Activated CD4-positive, alpha-beta T cell treated with anti-CD3 and anti-CD28 coated beads, Interleukin-10, Interleukin-2, amounts not matched to agents 100 ng/mL and 50 ng/mL, durations not matched to agents 16 hours and 8 hours (primary cell): ENCODE data around the gene NDUFC1.
"Not testable (repeated sequence)": the region's sequence is repeated elsewhere in the genome, so short reads cannot be mapped to it uniquely, and the experiment has no call there.

ENCODE experiments used
- DNase-seq: peaks from one replicate; pipeline ENCODE4 v3.0.0-alpha.2; 2020

The NDUFC1 gene

DNA sequence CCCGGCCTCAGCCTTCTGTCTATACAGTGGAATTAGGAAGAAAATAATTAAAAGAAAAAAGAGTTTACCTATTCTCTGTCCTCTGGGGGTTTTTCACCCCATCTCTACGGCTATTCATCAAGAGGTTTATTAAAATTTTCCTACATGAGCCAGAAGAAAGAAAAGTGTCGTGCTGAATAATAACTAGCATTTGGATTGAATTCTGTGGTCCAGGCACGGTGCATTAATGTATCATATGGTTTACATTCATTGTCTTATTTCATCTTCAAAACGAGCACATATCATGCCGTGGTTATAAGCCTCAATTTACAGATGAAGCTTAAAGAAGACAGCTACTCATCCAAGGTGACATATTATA lies 6.4 kb downstream of the NDUFC1 start:
- DNase-seq, result no peak

DNA sequence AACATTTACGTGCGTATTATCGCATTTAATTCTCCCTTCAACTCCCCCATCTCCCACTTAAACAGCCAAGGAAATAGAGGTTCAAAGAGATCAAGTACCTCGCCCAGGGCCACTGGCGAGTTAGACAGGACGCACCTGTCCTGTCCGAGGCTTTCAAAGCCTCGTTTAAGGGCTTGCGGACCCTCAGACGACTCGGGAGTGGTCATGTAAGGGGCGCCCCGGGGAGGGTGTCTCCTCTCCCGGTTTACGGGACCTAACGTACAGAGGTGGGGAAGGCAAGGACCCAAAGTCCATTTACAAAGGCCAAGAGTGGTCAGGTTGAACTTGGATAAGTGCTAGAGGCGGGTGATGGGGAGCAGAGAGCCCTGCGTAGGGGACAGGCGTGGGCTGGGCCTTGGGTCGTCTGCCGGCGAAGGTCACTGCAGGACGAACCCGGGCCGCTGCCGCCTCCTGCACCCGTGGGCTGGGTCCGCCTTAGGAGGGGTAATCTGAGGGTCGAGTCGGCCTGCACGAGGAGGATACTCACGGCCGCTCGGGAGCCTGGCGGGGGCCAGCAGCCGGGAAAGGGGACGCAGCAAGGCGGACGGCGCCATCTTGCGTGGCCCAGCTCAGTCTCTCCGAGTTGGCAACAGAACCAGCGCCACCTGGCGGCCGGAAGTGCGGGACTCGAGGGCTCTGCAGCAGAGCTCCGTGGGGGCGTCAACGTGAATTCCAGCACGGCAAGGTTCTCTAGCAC lies 6.9 kb downstream of the NDUFC1 start:
- DNase-seq, result peak; percentile 98

DNA sequence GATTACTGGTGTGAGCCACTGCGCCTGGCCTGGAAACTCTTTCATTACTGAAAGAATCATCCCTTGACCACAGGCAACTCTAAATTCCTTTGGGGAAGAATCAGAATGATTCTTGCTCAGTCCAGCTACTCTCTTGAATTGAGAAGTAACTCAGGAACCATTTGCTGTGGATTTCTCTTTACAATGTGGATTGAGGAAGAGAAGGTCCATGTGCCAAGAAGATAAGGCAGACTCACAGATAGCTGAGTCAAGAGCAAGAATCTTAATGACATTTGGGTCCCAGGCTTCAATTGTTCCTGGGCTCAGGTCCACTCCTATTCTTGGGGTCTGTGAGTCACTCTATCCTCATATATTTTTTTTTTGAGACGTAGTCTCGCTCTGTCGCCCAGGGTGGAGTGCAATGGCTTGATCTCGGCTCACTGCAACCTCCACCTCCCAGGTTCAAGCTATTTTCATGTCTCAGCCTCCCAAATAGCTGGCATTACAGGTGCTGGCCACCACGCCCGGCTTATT lies 16.0 kb downstream of the NDUFC1 start:
- no peak for DNase-seq

DNA sequence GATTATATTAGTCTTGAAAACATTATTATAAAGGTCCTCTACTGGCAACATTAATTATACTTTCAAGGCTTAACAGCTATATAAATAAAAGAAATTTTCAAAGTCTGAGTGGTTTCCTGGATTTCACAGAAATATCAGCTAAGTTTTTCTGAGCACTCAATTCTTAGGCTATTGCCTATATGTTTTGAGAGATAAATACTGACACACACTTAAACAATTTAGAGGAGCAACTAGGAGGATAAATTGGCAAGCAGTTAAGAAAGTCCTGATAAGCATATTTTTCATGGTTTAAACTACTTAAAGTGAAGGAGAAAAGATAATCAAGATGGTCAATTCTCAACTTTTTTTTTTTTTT lies 19.6 kb downstream of the NDUFC1 start:
- no peak for DNase-seq

GRCh38 chr4:139282065-139282720 lies 20.1 kb downstream of the NDUFC1 start:
- DNase-seq, result no peak

- DNase-seq, result peak; percentile 17
Observed at GRCh38 chr4:139279760-139280620, 22.3 kb downstream of the NDUFC1 start, which contains the start of gene MGARP. Gene MGARP (minus strand): TSS chr4:139280225. CDS start chr4:139280158, 67 bp downstream.

DNA sequence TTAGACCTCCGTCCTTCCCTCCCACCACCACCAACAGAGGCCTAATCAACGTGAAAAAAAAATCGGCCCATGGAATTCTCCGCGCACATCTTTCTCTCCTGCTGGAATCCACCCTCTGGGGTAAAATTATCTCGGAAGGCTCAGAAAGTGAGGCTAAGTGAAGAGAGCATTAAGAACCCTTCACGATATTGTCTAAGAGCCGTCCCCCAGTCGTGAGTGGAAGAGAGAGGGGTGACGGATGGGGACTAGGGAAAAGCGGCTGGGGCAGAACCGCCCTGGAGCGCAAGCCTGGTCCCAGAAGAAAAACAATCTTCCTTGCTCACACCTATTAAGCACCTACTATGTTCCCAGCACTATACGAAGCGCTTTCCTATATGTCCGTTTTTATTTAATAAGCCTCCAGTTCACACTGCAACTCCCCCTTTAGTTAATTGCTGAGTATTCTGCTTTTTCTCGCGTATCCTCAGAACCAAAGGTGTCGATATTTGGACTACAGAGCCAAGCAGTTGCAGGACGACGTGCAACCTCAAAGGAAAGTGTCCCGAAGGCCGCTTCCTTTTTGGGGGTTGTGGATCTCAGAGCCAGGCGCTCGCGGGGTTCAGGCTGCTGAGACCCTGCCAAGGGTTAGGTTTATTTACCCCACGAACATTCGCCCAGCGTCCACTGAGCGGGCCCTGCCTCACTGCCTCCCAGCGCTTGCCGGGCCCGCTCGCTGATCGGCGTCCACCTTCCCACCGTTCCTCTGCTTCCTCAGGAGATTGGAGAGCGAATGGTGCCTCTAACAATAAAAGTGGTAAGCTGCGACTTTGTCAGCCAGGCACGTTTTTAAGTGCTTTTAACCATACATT lies 23.1 kb downstream of the NDUFC1 start:
- no peak for DNase-seq

DNA sequence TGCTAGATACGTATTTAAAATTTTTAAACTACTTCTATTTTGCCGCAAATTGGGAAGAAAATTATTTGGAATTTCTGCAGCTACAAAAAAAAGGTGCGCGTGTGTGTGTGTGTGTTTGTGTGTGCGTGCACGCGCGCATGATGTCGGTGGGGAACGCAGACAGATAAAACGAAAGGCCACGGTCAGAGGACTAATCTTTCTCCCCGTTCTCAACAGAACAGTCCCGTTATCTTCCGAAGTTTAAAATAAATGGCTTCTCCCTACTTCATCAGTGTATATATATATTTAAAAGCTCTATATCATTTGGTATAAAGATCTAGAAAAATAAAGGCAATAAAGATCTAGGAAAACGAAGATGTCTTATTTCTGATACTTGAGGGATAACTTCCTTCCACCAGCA lies 23.8 kb downstream of the NDUFC1 start:
- DNase-seq, result no peak

GRCh38 chr4:139275281-139275735 lies 27.0 kb downstream of the NDUFC1 start:
- no peak for DNase-seq

GRCh38 chr4:139274790-139275189 lies 27.5 kb downstream of the NDUFC1 start:
- DNase-seq, result no peak

DNA sequence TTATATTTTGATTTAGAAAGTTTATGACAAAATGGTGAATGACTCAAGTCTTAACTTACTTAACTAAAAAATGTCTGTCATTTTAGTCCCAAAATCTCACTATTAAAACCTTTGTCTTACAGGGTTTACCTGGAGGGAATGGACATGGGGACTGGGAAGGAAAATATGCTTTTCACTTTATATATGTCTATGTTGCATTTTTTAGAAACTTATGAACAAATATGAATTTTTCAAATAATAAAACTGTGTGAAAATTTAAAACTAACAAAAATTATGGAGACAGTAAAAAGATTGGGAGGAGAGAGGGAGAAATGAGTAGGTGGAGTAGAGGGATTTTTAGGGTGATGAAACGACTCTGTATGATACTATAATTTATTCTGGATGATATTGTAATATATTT lies 28.4 kb downstream of the NDUFC1 start:
- DNase-seq, result no peak

GRCh38 chr4:139267301-139267700 lies 35.0 kb downstream of the NDUFC1 start:
- no peak for DNase-seq

DNA sequence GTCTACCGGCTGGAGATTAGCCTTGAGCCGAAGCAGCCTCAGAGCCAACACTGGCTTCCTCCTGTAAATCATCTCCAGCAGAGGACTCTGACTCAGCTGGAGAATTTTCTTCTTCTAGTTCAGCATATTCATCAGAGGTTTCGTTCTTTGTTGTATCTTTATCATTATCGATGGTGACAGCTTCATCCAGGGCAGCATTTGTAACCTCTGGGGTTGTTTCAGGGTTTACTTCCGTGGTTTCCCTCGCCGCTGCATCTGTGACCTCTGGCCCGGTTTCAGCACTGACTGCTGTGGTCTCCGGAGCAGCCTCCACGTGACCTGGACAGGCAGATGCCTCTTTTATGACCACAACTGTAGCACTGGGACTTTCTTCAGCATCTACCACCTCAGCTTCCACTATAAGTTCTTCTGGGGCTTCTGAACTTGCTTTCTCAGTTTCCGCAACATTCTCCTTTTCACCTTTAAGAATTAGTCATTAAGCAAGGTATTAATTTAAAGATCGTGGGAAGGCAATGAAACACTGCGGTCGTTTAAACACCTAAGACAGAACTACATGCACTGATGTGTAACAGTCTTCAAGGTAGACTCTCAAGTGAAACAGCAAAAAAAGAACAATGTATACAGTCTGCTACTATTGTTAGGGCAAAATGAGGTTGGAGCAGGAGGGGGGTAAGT lies 35.6 kb downstream of the NDUFC1 start:
- DNase-seq, result peak; percentile 96

DNA sequence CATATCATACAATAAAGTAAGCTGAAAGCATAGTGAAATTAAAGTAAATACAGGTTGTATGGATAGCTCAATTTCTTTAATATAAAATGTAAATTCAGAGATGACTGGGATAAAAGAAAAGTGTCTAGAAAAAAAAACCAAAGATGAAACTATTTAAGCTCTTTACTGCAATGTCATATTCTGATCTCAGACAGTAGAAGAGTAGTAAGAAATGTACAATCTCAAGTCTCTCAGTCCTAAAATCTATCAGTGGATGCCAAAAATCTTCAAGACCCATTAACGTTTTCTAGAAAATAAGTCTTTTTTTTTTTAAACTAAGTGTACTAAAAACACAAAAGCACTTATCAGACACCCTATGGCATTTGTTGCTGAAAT lies 36.1 kb downstream of the NDUFC1 start:
- DNase-seq, result no peak

DNA sequence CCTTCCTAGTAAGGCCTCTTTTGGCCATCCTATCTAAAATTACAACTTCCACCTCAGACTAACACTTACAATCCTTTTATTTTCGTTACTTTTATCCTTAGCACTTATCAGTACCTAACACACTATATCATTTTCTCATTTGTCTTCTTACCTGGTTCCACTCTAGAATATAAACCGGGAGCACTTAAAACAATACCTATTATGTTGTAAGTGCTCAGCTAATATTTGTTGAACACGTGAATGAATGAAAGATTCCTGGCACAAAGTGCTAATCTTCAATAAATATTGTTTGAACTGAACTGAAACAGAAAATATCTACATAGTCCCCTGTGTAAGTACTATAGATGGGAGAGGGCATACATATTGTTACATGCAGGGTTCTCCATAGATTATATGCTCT lies 36.6 kb downstream of the NDUFC1 start:
- DNase-seq, result no peak

GRCh38 chr4:139256349-139256748 lies 45.9 kb downstream of the NDUFC1 start:
- DNase-seq, result no peak

DNA sequence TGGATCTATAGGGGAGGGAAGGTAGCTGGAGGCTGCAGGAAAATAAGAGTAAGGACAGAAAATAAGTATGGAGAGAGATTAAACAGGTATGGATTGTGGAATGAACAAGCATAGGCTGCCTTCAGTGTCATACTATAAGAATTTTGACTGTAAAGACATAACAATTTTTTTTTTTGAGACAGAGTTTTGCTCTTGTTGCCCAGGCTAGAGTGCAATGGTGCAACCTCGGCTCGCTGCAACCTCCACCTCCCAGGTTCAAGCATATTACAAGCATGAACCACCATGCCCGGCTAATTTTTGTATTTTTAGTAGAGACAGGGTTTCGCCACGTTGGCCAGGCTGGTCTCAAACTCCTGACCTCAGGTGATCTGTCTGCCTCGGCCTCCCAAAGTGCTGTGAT lies 46.7 kb downstream of the NDUFC1 start:
- not testable (repeated sequence) for DNase-seq

GRCh38 chr4:139253713-139254112 lies 48.6 kb downstream of the NDUFC1 start:
- DNase-seq, result no peak

- no peak for DNase-seq
Observed at GRCh38 chr4:139253046-139253445, 49.2 kb downstream of the NDUFC1 start.

DNA sequence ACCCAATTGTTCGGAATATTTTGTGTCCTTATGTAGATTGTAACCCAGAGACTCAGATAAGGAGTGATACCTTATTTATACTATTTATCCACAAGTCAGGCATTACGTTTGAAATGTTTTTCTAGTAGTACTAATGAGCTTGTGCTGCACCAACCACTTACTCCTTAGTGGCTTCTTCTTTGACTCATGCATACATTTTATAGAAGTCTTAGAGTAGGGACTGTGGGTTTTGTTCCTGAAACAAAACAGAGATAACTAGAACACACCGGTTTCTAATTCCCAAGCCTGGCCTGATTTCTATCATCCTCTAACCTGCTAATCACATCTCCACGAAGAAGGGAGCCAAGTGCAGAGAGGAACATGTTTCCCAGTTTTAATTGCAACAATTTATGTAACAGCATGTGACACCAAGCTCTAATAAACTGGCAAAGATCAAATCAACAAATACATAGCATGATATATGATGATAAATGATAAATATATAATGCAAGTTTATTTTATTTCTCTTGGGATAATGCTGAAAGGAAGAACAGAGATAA lies 54.5 kb downstream of the NDUFC1 start:
- DNase-seq, result no peak

- no peak for DNase-seq
Observed at GRCh38 chr4:139247241-139247640, 55.0 kb downstream of the NDUFC1 start.

DNA sequence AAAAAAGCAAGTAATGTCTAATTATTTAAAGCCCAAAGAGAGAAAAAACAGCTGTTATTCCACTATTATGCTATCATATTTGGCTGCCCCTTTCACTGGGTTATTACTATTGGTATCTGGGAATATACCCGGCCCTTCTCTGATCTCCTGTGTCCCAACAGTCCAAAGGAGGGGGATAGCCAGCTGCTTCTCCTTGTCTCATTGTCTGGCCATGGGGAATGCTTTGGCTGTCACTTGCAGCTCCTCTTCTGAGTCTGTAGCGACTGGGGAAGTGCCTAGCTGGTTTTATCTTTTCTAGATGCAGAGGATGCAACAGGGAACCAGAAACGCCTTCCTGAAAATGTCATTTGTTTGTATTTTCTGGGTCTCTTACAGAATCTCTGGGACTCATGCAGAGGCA lies 56.1 kb downstream of the NDUFC1 start:
- no peak for DNase-seq
